NCI-H1048 (cell line): ENCODE measurements around the gene PRELP.
"Not testable (repeated sequence)": the region's sequence is repeated elsewhere in the genome, so short reads cannot be mapped to it uniquely, and the experiment has no call there.

Experiments used
- DNase-seq: peaks from one replicate; lab custom pipeline; 2025; lab: John Stamatoyannopoulos, UW

Gene PRELP

GRCh38 chr1:203475012-203475981 is at the start of gene PRELP:
TSS of gene PRELP (plus strand) at chr1:203475806. CDS start at chr1:203483185, 7,379 bp downstream.
- DNase-seq, result no peak

GRCh38 chr1:203426366-203426765 is 49.2 kb upstream of the PRELP start:
- no peak for DNase-seq

GRCh38 chr1:203426870-203427269 is 48.7 kb upstream of the PRELP start:
- no peak for DNase-seq

GRCh38 chr1:203427451-203427850 is 48.2 kb upstream of the PRELP start:
- no peak for DNase-seq

- no peak for DNase-seq
These were observed 46.5 kb upstream of the PRELP start for GRCh38 chr1:203428981-203429599.

- DNase-seq, result no peak
These were observed 40.0 kb upstream of the PRELP start for GRCh38 chr1:203435615-203436014.

- no peak for DNase-seq
These were observed 37.8 kb upstream of the PRELP start for GRCh38 chr1:203437696-203438315.

GRCh38 chr1:203439131-203439730 is 36.4 kb upstream of the PRELP start:
- no peak for DNase-seq

GRCh38 chr1:203440771-203441170 is 34.8 kb upstream of the PRELP start:
- no peak for DNase-seq

GRCh38 chr1:203441766-203442165 is 33.8 kb upstream of the PRELP start:
- DNase-seq, result no peak

- no peak for DNase-seq
These were observed 32.8 kb upstream of the PRELP start for GRCh38 chr1:203442821-203443220.

- no peak for DNase-seq
These were observed 32.3 kb upstream of the PRELP start for GRCh38 chr1:203443296-203443695.

- DNase-seq, result no peak
These were observed 31.4 kb upstream of the PRELP start for GRCh38 chr1:203444171-203444576.

- DNase-seq, result no peak
These were observed 28.5 kb upstream of the PRELP start for GRCh38 chr1:203447151-203447550.

- DNase-seq, result not testable (repeated sequence)
These were observed 28.0 kb upstream of the PRELP start for GRCh38 chr1:203447598-203447997.

GRCh38 chr1:203448521-203449061 is 27.0 kb upstream of the PRELP start:
- no peak for DNase-seq

- DNase-seq, result no peak
These were observed 25.6 kb upstream of the PRELP start for GRCh38 chr1:203450001-203450400.

- no peak for DNase-seq
These were observed 25.0 kb upstream of the PRELP start for GRCh38 chr1:203450479-203451149.

GRCh38 chr1:203451836-203452784 is 23.5 kb upstream of the PRELP start:
- DNase-seq, result no peak

GRCh38 chr1:203453016-203453415 is 22.6 kb upstream of the PRELP start:
- DNase-seq, result no peak
